GM19397 (cell line): Measurements from ENCODE around the gene DHDDS.
A peak's percentile ranks its signal among the peaks of the same experiment; 100 is the strongest.
"Not testable (repeated sequence)": the region's sequence is repeated elsewhere in the genome, so short reads cannot be mapped to it uniquely, and the experiment has no call there.

Source experiments
- ATAC-seq: cut with Tn5 transposase; IDR thresholded peaks from one replicate; pipeline ENCODE4 v1.9.1; 2021; ENCODE audit warnings: mild to moderate bottlenecking, moderate library complexity; ENCODE audit not compliant: unreplicated experiment

Gene DHDDS

GRCh38 chr1:26474818-26475217 lies 42.7 kb downstream of the DHDDS start:
- no peak for ATAC-seq

DNA sequence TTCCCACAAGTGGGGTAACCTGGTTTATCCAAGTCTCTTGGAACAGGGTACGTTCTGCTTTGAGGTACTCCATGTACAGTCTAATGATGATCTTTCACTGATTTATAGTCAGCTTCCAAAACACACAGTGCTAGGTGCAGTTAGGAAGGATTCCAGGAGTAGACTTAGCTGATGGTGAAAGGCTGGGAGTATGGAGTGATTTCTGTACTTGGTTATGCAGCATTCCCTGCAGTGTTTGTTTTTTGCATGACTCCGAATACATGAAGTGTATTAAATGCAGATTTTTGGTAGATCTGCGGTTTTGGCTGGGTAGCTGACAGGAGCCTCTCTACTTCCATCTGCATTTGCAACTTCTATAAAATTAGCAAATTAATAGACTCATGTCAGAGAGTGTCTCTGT lies 43.9 kb downstream of the DHDDS start:
- no peak for ATAC-seq

- no peak for ATAC-seq
Measured at GRCh38 chr1:26476958-26477357, 44.8 kb downstream of the DHDDS start.

DNA sequence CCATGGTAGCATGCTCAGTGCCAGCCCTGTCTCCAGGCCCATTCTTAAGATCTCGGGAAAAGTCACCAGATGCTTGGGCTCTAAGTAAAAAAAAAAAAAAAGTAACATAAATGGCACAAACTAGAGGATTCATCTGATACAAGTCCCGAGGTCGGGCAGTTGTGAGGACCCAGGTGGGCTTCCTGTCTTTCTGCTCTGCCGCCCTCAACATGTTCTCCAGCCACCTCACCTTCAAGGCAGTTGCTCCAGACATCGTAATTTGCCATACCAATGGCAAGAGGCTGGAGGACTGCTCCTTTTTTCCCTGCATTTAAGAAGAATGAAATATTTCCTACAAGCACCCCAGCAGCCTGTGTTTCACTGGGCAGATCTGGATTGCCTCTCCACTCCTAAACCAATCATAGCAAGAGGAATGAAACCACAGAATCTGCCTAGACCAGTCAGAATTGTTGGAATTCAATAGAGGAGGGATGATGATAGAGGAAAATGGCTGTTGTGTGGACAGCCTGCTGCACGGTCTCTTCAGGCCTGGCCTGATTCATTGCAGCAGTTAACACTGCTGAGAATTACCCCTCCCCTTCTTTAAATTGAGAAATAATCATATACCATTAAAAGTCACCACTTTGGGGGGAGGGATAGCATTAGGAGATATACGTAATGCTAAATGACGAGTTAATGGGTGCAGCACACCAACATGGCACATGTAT lies 45.5 kb downstream of the DHDDS start:
- ATAC-seq, result no peak

- ATAC-seq, result no peak
Measured at GRCh38 chr1:26478159-26478558, 46.0 kb downstream of the DHDDS start.

- no peak for ATAC-seq
Measured at GRCh38 chr1:26478988-26479387, 46.9 kb downstream of the DHDDS start.

- ATAC-seq, result no peak
Measured at GRCh38 chr1:26482921-26483320, 50.8 kb downstream of the DHDDS start.

GRCh38 chr1:26483980-26484379 lies 51.9 kb downstream of the DHDDS start:
- no peak for ATAC-seq

DNA sequence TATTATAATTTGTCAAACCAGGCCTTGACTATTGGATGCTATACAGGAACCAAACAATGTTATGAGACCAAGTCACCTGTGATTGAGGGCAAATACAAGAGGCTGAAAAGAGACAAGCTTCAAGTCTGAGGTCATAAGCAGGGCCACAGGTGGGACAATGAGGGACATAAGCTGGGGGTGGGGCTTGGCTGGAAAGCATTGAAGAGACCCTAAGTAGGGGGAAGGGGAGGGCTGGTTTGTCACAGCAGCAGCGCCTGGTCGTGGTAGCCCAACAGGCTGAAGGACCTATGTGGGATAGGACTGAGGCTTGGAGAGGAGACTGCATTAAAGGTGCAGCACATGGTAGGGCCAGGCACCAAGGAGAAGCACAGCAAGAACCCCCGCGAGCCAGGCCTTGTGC lies 58.0 kb downstream of the DHDDS start:
- ATAC-seq, result no peak

GRCh38 chr1:26493267-26493666 lies 61.1 kb downstream of the DHDDS start:
- ATAC-seq, result no peak

- no peak for ATAC-seq
Measured at GRCh38 chr1:26493938-26494337, 61.8 kb downstream of the DHDDS start.

DNA sequence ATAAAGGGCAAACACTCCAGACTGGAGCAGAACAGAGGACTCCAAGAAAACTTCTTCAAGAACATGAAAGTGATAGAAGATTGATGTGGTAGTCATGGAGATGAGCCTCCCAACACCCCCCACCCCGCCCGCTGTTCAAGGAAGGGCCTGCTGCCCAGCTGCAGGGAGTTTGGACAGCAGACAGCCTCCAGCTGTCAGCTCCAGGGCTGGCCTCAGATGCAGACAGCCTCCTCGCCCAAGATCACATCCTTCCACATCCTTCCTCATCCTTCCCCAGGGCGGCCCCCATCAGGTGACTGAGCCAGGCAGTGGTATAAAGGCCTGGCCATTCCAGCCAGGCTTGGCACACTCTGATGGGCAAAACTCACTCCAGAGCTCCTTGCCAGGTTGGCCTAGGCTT lies 64.7 kb downstream of the DHDDS start:
- no peak for ATAC-seq

GRCh38 chr1:26498894-26499293 lies 66.8 kb downstream of the DHDDS start:
- no peak for ATAC-seq

- ATAC-seq, result peak; percentile 78
Measured at GRCh38 chr1:26500488-26501175, 68.5 kb downstream of the DHDDS start.

DNA sequence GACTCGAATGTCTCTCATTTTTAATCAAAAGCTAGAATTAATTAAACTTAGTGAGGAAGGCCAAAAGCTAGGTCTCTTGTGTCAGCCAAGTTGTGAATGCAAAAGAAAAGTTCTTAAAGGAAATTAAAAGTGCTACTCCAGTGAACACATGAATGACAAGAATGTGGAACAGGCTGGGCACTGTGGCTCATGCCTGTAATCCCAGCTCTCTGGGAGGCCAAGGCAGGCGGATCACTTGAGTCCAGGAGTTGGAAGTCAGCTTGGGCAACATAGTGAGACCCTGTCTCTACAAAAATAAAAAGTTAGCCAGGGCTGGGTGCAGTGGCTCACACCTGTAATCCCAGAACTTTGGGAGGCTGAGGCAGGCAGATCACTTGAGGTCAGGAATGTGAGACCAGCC lies 78.6 kb downstream of the DHDDS start:
- ATAC-seq, result not testable (repeated sequence)

- not testable (repeated sequence) for ATAC-seq
Measured at GRCh38 chr1:26515836-26516235, 83.7 kb downstream of the DHDDS start.

DNA sequence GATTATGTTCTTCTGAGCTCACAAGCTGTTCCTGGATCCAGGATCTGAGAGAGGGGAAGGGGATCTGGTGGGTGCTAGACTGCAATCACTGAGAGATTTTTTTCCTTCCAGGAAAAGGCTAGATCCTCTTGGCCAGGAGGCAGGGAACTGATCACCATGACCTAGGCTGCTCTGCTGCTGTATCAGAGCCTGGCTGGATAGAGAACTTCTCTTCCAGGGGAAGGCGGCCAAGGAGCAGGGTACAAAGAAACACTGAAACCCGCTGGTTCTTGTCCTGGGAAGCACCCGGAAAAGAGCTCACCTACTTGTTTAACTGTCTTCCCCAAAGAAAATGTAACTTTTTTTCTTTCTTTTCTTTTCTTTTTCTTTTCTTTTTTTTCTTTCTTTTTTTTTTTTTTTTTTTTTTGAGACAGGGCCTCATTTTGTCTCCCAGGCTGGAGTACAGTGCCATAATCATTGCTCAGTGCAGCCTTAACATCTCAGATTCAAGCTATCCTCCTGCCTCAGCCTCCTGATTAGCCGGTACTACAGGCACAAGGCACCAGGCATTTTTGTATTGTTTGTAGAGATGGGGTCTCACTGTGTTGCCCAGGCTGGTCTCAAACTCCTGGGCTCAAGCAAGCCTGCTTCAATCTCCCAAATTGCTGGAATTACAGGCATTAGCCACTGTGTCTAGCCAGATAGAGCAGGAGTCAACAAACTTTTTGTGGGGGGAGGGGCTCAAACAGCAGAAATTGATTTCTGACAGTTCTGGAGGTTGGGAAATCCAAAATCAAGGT lies 85.1 kb downstream of the DHDDS start:
- no peak for ATAC-seq

- ATAC-seq, result no peak
Measured at GRCh38 chr1:26517766-26518049, 85.6 kb downstream of the DHDDS start.

DNA sequence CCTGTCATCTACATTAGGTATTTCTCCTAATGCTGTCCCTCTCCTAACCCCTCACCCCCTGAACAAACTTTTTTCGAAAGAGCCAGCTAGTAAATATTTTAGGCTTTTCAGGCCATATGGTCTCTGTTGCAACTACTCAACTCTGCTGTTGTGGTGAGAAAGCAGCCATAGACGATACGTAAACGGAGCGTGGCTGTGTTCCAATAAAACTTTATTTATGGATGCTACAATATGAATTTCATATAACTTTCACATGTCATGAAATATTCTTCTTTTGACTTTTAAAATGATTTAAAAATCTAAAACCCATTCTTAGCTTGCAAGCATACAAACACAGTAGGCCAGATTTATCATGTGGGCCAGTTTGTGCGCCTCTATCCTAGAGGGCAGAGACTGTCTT lies 86.2 kb downstream of the DHDDS start:
- no peak for ATAC-seq

DNA sequence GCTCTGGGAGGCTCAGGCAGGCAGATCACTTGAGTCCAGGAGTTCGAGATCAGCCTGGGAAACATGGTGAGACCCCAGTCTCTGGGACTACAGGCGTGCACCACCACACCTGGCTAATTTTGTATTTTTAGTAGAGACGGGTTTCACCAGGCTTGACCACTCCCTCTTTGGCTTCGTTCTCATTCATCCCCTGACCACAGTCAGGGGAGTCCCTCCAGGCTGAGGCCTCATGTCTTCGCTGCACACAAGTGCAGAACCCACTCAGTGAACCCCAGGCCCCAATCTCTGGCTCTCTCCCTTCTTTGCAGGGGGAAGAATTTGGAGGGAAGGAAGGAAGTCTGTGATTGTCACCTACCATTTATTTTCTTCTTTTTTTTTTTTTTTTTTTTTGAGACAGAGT lies 88.2 kb downstream of the DHDDS start:
- ATAC-seq, result no peak
